ENCODE measurements around the gene LRRC36. TPM values are rescaled to one million over a fixed set of nuclear protein-coding genes. Genes with fewer than 3 reads are reported as not detected.

Gene LRRC36
- total and polyA plus RNA-seq, 9 of the 15 experiments (the other 6 are each of a cell fraction or from before 2014, with no cell fraction given) = 0.09 to 0.40 (median 0.17) TPM; not detected in 1

DNA sequence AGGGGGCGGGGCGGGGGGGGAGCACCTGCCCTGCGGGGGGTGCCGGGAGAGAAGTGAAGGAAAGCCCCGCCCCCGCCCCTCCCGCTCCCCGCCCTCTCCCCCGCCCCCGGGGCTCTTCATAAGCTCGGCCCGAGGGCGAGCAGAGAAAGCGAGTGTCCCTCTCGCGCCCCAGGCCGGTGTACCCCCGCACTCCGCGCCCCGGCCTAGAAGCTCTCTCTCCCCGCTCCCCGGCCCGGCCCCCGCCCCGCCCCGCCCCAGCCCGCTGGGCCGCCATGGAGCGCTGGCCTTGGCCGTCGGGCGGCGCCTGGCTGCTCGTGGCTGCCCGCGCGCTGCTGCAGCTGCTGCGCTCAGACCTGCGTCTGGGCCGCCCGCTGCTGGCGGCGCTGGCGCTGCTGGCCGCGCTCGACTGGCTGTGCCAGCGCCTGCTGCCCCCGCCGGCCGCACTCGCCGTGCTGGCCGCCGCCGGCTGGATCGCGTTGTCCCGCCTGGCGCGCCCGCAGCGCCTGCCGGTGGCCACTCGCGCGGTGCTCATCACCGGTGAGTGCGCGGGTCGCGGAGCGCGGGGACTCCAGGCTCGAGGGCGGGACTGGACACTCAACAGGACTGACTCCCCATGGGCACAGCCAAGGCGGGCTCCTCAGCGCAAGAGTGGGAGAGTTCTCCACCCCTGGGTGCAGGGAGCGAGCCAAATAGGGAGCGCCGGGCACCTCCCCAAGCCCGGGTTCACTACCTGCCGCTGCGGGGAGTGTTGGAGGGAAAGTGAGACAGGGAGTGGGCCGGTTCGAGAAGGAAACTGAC lies 104.6 kb downstream of the LRRC36 start, which contains the start of gene HSD11B2 (continued):
- TF ChIP-seq CXXC5 (CRISPR knock-in tag; IDR thresholded peaks at IDR 0.05) (peak; percentile 56; the same call in 1 of the 2 replicates), HSF4 (CRISPR knock-in tag; IDR thresholded peaks at IDR 0.05; ENCODE audit: borderline replicate concordance) (no peak), MTA3 (IDR thresholded peaks at IDR 0.05; ENCODE audit: borderline replicate concordance) (peak; percentile 51; the same call in 1 of the 2 replicates), PHF8 (IDR thresholded peaks at IDR 0.05; ENCODE audit: borderline replicate concordance, low read length) (peak; percentile 40; the same call in 1 of the 2 replicates), SMC3 (conservative IDR thresholded peaks at IDR 0.05; ENCODE audit: insufficient read depth, low read depth, low read length) (no peak), MAZ (CRISPR knock-in tag; conservative IDR thresholded peaks at IDR 0.05 in 1 of 2, IDR thresholded peaks at IDR 0.05 in 1 of 2) (no peak), NR2C2 (CRISPR knock-in tag; IDR thresholded peaks at IDR 0.05) (no peak), NR2C2 (tag; IDR thresholded peaks at IDR 0.05) (no peak), TARDBP (IDR thresholded peaks at IDR 0.05) (no peak), ZBTB49 (CRISPR knock-in tag; IDR thresholded peaks at IDR 0.05; ENCODE audit: borderline replicate concordance) (no peak), PCBP2 (IDR thresholded peaks at IDR 0.05; ENCODE audit: low read depth, low read length, poor library complexity, severe bottlenecking) (no peak), HNRNPH1 (optimal IDR thresholded peaks at IDR 0.05; ENCODE audit: low read depth, low read length) (no peak)
- TF ChIP-seq, protein P1, sequence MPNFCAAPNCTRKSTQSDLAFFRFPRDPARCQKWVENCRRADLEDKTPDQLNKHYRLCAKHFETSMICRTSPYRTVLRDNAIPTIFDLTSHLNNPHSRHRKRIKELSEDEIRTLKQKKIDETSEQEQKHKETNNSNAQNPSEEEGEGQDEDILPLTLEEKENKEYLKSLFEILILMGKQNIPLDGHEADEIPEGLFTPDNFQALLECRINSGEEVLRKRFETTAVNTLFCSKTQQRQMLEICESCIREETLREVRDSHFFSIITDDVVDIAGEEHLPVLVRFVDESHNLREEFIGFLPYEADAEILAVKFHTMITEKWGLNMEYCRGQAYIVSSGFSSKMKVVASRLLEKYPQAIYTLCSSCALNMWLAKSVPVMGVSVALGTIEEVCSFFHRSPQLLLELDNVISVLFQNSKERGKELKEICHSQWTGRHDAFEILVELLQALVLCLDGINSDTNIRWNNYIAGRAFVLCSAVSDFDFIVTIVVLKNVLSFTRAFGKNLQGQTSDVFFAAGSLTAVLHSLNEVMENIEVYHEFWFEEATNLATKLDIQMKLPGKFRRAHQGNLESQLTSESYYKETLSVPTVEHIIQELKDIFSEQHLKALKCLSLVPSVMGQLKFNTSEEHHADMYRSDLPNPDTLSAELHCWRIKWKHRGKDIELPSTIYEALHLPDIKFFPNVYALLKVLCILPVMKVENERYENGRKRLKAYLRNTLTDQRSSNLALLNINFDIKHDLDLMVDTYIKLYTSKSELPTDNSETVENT (CRISPR knock-in tag; IDR thresholded peaks at IDR 0.05) = no peak
- TF ChIP-seq, protein P2, sequence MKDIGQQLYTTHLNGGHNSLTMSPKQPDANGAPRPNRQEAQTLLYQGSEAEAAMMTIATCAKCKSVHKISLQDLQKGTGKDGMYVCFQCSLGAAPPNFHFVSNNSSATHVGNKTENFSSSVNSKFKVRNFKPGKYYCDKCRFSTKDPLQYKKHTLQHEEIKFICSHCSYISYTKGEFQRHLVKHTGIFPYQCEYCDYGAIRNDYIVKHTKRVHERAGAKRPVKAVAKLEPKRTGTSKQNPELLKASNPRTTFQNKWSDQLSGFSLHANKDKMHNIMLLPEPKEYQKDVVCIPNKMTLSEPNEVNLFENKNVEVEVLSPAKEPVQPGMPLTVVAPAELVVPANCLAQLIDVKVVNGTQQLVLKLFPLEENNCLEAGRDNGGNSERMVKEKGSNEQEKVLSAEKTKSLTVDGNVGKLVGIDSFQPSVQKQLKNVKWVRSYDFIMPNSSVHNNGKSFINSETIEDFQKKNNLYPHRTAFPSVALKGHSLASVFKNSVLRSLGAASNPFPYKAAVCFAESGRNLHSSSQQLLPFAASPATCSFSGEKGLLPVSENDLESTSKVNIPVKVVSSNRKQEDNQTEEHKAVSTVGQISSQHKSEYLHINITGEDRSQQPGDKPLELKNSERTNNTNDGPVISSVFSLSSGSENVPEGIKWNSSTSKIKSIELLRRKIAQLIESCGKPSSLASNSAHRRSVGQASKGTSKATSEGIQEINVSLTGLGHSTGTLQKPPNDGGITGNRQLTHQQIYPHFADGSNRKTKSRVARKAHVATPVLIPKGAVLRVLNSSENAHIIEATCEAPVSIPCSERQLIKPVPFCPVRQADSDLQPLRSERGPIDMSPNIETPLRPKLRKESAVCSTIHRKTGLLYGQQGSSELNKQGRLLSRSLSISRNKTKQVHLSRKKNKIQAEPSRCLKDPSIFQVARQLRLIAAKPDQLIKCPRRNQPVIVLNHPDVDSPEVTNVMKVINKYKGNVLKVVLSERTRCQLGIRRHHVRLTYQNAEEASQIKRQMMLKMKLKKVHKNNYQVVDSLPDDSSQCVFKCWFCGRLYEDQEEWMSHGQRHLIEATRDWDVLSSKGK (CRISPR knock-in tag; IDR thresholded peaks at IDR 0.05) = no peak
- TF ChIP-seq, protein P3, sequence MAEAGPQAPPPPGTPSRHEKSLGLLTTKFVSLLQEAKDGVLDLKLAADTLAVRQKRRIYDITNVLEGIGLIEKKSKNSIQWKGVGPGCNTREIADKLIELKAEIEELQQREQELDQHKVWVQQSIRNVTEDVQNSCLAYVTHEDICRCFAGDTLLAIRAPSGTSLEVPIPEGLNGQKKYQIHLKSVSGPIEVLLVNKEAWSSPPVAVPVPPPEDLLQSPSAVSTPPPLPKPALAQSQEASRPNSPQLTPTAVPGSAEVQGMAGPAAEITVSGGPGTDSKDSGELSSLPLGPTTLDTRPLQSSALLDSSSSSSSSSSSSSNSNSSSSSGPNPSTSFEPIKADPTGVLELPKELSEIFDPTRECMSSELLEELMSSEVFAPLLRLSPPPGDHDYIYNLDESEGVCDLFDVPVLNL (CRISPR knock-in tag; IDR thresholded peaks at IDR 0.05; ENCODE audit: low read depth) = no peak

Data from K562 (cell line).